Dedifferentiated amniotic fluid mesenchymal stem cell (primary cell): ENCODE results near the gene MLYCD.

ENCODE experiments used
- DNase-seq: peaks from one replicate; pipeline ENCODE4 v3.0.0-alpha.2; 2016; ENCODE audit errors: extremely low spot score

The MLYCD gene

DNA sequence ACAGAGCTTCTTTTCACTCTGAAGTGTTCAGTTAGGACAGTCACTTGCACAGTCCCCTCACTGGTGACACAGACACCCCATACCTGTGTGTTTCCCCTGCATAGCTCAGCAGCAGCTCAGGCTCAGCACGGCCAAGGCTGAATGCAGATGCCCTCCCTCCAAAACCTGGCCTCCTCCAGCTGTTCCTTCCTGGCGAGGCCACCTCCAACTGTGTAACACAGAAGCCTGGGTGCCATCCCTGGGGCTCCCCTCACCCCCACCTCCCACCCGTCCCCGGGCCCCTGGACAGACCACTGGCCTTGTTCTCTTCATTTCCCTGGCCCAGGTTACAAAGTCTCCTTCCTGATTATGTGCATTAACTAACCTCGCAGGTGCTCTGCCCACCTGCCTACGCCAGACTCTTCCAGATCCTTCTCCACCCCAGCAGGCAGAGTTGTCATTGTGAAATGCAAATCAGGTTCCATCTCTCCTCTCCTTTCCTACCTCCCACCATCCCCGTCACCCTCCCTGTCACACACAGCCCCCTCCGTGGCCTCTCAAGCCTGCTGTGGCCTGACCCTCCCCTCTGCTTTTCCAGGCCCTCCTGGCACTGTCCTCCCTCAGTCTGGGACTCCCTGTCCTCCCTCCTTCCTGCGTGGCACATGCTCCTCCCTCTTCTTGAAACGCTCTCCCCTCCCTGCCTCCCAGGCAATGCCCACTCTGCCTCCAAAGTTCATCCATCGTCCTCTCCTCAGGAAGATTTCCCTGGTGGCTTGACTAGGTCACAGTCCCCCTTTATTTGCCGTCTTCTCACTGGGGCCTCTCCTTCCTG, 26.4 kb downstream of the MLYCD start:
- no peak for DNase-seq

DNA sequence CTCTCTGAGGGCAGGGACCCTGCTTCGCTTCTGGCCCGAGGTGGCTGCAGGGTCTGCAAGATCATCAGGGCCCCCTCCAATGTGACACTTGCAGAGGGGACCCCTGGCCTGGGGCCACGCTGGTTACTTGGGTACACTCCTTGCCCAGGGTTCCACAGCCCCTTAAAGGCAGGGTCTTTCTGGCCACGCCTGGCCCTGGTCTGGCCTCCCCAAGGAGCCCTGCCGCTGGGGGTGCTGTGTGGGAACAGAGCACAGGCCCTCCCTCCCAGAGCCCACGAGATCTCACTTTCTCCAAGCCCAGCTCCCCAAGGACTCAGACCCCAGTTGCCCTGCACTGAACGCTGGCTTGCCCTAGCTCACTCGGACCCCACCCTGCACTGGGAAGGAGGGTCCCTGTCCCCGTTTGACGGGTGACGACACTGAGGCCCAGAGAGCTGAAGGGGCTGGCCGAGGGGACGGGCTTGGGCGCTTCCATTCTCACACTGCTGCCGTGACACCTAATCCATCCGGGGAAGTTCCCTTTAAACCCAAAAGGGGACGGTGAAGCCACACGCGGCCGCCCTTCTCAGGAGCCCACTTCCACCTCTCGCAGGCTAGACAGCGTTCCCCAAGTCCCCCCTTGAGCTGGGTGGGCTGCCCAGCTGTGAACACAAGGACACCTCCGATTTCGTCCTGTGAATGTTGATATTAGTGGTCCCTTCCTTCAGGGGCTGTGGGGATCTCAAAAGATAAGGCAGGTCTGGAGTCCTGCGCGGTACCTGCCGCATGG, 27.2 kb downstream of the MLYCD start:
- DNase-seq: no peak

DNA sequence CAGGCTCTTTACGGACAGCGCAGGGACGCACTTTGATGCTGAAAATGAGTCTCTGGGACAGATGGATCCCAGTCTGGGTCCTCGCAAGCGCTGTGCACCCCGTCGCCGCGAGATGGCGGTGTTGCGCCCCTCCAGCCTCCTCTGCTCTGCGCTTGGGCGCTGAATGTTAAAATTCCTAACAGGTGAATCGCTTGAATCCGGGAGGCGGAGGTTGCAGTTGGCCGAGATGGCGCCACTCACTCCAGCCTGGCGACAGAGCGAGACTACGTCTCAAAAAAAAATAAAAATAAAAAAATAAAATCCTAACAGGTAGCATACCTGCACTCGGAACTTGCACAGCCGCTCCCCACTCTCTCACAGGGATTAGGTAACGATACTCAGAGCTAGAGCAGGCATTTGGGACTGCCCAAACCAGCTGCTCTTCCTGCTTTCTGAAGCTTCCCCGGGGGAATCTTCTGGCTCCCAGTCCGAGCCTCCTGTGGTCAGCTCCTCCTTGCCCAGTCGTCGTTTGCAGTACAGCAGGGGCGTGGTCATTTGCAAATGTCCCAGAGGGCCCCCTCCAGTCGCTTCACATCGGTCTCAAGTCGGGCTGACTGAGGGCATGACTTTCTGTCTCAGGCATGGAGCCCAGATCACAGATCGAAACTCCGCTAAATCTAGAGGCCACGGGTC, 27.9 kb downstream of the MLYCD start:
- DNase-seq: peak; percentile 23

DNA sequence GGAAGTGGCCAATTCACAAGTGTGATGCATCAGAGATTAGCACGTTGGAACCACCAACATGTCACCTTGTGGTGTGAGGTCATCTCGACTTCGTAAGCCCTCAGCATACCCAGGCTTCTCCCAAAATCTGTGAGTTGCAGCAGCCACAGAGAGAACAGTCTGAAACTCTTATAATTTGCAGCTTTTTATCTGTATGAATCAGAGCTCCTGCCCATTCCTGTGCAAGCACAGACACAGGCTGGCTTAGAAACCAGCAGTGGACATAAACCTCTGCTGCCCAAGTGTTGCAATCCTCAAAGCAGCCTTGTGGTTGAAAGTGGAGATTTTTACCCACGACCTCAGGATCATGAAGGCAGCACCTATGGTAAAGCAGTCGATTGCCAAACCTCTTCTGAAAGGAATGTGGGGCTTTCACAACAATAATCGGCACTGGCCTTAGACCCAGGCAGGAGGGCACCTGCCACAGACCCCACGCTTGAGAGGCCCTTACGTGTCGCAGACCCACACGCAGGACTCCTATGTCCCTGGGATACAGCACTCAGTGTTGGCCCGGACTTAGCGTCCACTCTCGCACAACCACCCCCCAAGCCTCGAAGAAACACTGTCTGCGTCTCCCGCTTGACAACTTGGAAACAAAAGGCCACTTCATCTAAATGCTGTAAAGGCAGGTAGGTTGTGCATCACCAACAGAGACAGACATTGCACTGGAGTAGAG, 29.6 kb downstream of the MLYCD start:
- no peak for DNase-seq

DNA sequence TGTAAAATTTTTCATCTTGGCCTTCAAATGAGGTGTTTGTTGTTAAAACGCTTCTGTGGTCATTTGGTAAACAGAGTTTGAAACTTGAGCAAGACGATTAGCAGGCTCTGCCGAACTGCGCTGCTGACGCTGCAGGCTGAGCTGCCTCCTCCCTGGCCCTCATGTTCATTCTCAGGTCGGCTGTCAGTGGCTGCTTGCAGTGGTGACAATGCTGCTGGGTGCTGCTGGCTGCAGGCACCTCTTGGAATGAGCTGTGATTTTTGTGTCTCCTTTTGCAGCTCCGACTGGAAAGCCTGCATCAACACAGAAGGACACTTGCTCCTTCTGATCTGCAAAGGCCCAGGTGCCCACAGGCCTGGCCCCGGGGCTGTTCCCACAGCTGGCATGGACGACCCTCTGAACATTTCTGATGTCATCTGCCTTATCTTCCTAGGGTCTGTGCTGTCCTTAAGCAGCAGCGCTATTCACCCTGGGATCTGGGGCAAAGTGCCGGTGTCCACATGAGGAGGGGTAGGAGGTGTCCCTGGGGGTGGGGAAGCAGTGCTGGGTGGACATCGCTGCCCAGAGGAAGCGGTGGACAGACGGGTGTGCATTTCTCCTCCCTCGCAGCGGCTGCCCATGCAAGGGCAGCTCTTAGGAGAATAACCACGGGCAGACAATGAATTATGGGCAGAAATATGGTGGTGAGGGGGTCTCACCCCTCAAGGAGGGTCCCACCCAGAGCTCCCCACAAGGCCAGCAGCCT, 31.1 kb downstream of the MLYCD start:
- DNase-seq: no peak

DNA sequence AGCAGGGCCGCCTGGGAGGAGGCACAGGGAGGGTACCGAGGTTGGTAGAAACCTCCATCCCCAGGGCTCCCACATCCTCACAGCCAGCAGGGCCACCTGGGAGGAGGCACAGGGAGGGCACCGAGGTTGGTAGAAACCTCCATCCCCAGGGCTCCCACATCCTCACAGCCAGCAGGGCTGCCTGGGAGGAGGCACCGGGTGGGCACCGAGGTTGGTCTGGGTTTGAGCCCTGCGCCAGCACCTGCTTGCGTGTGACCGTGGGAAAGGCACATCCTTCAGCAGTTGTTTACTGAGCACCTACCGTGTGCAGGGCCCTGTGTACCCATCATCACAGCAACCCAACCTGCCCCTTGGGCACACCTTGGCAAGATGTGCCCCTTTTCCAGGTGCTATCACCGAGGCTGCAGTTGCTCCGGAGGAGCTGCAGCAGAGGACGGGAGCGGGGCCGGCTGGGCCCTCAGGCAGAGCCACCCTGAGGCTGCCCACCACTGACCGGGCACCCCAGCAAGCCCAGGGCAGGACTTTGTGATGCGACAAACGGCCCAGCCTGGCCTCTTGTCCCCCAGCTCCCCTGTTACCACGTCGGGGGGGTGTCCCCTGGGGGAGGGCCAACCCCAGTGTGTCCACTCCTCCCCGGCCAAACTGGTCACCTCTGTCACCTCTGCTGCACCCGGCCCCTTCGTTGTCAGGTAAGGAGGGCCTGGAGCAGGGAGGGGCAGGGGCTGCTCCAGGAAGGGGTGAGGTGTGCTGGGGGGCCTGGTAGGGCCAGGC, 32.0 kb downstream of the MLYCD start:
- DNase-seq: no peak

DNA sequence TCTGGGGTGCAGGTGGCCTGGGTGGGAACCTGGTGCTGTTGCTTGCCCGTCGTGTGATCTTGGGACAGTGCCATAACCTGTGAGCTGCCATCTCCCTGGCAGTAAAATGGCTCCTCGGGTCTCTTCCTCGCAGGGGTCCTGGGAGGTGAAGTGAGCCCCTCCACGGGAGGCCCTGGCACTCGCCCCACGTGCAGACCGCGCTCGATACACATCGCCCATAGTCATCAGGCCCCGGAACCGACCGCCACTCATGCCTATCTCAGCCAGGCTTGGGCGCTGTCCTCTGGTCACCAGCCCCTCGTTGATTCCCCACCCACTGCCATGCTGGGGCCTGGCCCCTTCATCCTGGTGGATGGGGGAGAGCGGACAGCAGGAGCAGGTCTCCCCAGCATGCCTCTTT, 32.6 kb downstream of the MLYCD start:
- DNase-seq: no peak

DNA sequence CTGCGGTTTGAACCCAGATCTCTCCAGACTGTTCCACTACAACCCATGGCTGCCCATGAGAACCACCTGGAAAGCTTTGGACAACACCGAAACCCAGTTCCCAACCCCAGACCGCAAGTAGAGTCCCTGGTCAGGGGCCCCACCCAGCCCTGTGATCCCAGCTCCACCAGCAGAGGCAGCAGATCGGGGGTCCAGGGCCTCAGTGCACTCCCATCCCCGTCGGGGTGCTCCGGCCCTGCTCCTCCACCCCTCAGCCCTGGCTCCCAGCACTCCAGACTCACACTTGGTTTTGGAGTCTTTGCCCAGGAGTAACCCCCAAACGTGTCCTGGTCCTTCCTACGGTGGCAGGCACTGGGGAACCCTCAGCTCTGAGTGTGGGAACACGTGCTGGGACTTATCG, 33.4 kb downstream of the MLYCD start:
- no peak for DNase-seq

DNA sequence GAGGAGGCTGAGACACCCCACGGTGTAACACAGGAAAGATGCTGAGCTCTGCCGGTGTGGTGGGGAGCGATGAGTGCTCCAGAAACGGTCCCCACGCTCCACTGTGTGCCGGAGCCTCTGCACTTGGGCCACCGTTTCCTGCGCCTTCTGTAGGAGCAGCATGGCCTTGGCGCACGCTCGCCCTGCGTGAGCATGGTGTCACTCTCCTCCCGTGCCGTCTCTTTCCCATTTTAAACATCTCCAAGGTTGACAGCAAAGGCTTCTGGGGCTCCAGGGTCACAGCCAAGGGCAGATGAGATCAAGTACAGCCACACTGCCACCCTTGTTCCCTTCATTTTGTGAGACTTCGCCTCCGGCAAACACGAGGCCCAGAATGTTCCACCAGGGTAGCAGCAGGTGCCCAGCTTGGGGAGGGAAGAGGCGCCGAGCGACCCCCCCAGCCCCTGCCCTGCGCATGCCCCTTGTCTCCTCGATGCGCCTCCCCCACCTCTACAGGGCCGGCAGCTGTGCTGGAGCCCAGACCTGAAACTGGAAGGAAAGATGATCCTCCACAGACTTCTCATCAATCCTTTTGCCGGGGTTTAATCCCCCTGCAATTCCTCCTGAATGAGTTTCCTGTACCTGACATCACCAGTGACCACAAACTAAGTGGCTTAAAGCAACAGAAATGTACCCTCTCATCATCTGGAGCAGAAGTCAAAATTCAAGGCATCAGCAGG, 34.2 kb downstream of the MLYCD start:
- DNase-seq: no peak

DNA sequence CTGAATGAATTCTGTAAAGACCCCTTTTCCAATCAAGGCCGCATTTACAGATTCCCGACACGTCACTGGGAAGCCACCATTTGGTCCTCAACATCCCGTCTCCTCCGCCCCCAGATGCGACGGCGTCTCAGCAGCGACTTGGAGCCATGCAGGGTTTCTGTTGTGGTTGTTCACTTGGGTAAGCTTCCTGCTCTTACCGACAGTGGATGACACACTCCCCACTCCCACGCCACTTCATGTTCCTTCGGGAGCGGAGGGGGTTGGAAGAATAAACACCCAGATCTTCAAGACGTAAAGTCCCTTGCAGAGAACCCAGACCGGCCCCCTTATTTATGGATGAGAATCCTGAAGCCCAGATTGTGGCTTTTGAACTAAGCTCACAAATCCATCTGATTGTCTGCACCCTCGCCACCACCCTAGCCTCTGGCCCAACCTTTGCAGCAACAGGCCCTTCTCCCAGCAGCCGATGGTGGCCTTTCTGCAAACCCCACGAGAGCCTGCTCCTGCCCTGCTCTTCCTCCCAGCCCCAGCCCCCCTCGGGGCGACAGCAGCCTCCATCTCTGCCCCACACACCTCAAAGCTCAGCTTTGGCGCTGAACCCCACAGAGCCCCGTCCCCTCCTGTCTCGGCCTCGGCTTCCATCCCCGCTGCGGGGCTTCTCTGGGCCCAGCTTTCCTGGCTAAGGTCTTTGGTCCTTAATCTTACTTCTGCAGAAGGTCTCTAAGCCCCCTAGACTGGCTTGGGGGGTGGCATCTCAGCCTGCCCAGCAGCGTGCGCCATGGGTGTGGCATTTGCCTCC, 35.2 kb downstream of the MLYCD start:
- DNase-seq: no peak

DNA sequence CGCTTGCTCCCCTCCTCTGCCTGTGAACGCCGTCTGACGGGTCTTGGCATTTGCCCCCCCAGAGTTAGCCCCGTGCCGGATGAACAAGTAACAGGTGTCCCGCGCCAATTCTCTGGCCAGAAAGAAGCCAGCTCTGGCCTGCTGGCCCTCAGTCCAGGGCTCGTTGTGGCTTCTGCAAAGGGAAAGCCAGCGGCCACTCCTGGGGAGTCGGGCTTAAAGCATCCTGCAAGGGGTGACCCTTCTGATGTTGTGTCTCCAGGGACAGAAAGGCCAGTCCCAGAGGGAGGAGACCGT, 35.7 kb downstream of the MLYCD start:
- DNase-seq: no peak

DNA sequence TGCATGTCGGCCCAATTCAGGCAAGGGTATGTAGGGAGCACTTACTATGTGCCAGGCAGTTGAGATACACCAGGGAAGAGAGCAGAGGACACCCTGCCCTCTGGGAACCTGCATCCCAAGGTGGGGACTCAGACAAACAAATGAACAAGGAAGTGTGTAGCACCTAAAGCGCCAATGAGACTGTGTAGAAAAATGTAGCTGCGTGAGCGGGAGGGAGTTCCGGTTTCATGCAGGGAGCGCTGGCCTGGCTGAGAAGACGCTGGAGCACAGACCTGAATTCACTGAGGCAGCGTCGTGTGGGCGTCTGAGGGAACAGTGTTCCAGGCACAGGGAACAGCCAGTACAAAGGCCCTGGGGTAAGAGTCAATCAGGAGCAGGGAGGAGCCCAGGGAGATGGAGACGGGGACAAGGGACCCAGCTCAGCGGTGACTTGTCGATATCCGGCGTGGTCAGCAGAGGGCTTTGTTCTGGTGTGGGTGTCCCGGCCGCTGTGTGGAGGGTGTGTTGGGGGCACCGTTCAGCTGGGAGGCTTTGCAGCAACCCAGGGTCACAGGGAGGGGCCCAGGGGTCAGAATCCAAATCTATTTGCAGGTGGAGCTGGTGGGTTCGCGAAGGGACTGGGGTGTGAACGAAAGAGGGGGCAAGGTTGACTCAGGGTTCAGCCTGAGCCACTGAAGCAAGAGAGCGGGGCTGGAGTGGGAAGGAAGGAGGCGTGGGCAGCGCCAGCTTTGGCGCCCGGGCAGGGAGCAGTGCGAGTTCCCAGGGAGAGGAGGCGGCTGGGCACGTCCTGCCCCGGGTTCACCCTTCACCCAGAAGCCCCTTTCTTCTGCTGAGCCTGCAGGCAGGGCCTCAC, 36.3 kb downstream of the MLYCD start:
- DNase-seq: no peak

DNA sequence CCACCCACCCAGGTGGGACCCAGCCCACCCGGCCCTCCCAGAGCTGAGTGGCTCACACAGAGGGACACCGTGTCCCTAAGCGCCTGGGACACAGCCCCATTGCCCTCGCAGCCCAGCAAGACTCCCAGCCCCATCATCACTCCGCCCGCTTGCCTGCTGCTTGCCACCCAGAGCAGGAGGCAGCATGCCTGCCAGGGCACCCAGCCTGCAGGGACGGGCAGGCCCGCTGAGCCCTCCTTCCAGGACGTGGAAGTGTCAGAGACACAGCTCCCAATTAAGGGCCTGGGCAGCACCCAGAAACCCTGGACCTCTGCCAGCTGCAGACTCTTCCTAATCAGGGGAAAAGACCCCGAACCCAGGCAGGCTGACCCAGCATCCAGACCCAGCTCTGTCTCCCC, 36.9 kb downstream of the MLYCD start:
- no peak for DNase-seq

DNA sequence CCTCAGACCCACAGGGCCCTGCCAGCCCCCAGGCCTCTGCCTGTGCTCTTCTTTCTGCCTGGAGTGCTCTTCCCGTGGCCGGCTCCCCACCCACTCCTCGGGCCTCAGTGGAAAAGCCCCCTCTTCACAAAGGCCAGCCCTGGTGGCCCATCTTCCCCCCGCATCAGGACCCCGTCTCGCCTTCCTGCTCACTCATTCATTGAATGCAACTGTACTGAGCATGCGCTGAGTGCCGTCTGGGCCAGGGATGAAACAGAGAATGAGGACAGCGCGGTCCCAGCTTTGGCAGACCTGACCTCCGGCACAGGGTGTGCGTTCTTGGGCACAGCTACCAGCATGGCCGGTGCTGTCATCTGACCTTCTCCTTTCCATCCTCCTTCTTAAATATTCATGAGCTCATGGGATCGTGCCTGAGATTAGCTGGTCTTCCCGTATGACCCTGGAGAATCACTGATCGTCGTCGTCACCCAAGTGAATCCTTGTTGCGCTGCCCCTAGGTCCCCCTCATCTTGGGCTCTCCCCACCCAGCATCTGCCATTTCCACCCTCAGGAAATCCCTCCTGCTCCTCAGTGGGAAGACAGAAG, 37.8 kb downstream of the MLYCD start:
- no peak for DNase-seq

DNA sequence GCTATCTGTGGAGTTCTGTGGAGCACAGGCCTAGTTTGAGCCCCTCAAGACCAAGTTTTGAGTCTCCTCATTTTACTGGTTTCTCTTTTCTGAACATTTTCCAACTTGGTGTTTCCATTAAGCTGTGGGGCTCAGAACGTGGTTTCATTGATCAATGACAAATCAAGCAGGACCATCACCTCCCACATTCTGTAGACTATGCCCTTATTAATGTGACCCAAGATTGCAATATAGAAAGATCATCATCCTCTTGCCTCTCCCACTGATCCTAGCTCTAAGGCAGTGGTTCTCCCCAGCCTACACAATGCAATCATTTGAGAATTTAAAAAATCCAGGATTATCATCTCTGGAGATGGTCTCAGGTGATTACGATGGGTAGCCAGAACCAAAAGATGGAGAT, 38.4 kb downstream of the MLYCD start:
- no peak for DNase-seq

DNA sequence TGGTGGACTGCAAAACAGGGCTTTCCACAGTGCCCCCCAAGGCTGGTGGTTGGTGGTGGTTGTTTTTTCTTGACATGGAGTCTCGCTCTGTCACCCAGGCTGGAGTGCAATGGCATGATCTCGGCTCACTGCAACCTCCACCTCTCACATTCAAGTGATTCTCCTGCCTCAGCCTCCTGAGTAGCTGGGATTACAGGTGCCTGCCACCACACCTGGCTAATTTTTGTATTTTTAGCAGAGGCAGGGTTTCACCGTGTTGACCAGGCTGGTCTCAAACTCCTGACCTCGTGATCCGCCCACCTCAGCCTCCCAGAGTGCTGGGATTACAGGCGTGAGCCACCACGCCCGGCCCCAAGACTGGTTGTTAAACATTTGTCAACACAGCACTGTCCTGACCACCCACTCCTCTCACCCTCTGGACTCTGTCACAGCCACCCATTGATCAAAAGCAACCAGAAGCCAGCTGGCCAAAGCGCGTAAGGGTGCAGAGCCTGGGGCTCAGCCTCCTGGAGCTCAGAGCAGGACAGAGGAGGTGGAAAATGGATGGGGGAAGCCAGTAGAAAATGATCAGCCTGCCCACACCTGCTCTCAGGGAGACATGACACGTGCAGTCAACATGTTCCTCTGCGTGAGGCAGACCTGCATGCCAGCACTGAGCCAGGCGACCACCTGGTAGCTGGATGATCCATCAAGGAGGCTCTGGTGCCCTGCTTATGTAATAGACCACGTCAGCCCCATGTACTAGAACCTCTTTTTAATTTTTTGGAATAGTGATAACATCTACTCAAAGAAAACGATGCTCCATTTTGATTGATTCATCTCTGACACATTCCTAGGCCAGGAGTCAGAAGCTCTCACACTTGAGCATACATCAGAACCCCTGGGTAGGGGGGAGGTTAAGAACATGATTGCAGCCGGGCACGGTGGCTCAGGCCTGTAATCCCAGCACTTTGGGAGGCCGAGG, 39.3 kb downstream of the MLYCD start:
- no peak for DNase-seq
